BLaER1 treated with 17β-estradiol and CSF1 and Interleukin-3, amounts not matched to agents 10 nM and 100 nM (cell line): ENCODE measurements around the gene STAMBPL1.
"Not testable (repeated sequence)": the region's sequence is repeated elsewhere in the genome, so short reads cannot be mapped to it uniquely, and the experiment has no call there.

Source experiments
- H3K27ac ChIP-seq, 11 experiments: shearing (Covaris generic); formaldehyde crosslinking; 2 replicates each; pipeline ENCODE4 v1.8.1; 2022
- H3K27me3 ChIP-seq, 11 experiments: shearing (Covaris generic); formaldehyde crosslinking; 2 replicates each; pipeline ENCODE4 v1.8.1; 2022
- H3K36me3 ChIP-seq, 11 experiments: shearing (Covaris generic); formaldehyde crosslinking; 2 replicates each; pipeline ENCODE4 v1.8.1; 2022
- H3K4me1 ChIP-seq, 10 experiments: shearing (Covaris generic); formaldehyde crosslinking; 2 replicates each; pipeline ENCODE4 v1.8.1; 2022
- H3K4me2 ChIP-seq, 11 experiments: shearing (Covaris generic); formaldehyde crosslinking; 2 replicates each; pipeline ENCODE4 v1.8.1; 2022
- H3K4me3 ChIP-seq, 10 experiments: shearing (Covaris generic); formaldehyde crosslinking; 2 replicates each; pipeline ENCODE4 v1.8.1; 2022
- H3K9ac ChIP-seq, 11 experiments: shearing (Covaris generic); formaldehyde crosslinking; 2 replicates each; pipeline ENCODE4 v1.8.1; 2022
- H3K9me3 ChIP-seq, 11 experiments: shearing (Covaris generic); formaldehyde crosslinking; replicated peaks in 1 of 11; 2 replicates each; pipeline ENCODE4 v1.8.1; 2022
- H4K20me1 ChIP-seq, 11 experiments: shearing (Covaris generic); formaldehyde crosslinking; 2 replicates each; pipeline ENCODE4 v1.8.1; 2022
- Cebpa-rat ChIP-seq, 11 experiments: shearing (Covaris generic); IDR thresholded peaks; 2 replicates each; pipeline ENCODE4 v1.8.1; 2022

STAMBPL1 gene

GRCh38 chr10:88879534-88880281 lies at the start of gene STAMBPL1:
STAMBPL1 (plus strand) TSS chr10:88880245; CDS start chr10:88901709, 21,464 bp downstream.
- Histone ChIP-seq H3K4me3 (peak within 1 kb of the TSS; percentile 66 to 84 (median 78)), H3K9me3 (no peaks in the 10 kb centered on the region), H3K9ac (peak within 1 kb of the TSS; percentile 74 to 90 (median 82)), H4K20me1 (no peaks in the 10 kb centered on the region), H3K27me3 (no peaks in the 10 kb centered on the region), H3K4me2 (peak within 1 kb of the TSS; percentile 74 to 94 (median 88)), H3K27ac (peak within 1 kb of the TSS; percentile 75 to 87 (median 80)), H3K36me3 (no peaks in the 10 kb centered on the region), H3K4me1 (peaks cover 25 to 33% (median 27%) of the 10 kb centered on the region in 10 experiments)
- TF ChIP-seq Cebpa-rat (IDR thresholded peaks at IDR 0.05): no peak

- Histone ChIP-seq H4K20me1 (peaks cover 0 to 21% (median 0%) of the 10 kb centered on the region in 11 experiments; a peak in 2 of 22 replicates), H3K27me3 (peaks cover 0 to 14% (median 7%) of the 10 kb centered on the region in 11 experiments; a peak in 12 of 22 replicates), H3K4me2 (peak overlapping the region in 8 of 11 experiments; percentile 22 to 69 (median 42); a peak in 13 of 22 replicates), H3K9ac (no peak overlapping the region), H3K4me1 (peaks cover 6 to 38% (median 17%) of the 10 kb centered on the region in 10 experiments; a peak in 17 of 20 replicates), H3K4me3 (no peak overlapping the region), H3K36me3 (peaks cover 0 to 40% (median 0%) of the 10 kb centered on the region in 11 experiments; a peak in 4 of 22 replicates), H3K27ac (no peak overlapping the region), H3K9me3 (no peaks in the 10 kb centered on the region)
- no peak for TF ChIP-seq Cebpa-rat (IDR thresholded peaks at IDR 0.05)
Observed at GRCh38 chr10:88830643-88831268, 49.3 kb upstream of the STAMBPL1 start.

- H3K27me3 ChIP-seq: peaks cover 0 to 14% (median 7%) of the 10 kb centered on the region in 11 experiments; a peak in 12 of 22 replicates
- H3K9me3 ChIP-seq: no peaks in the 10 kb centered on the region
- H3K4me1 ChIP-seq: peaks cover 6 to 38% (median 21%) of the 10 kb centered on the region in 10 experiments; a peak in 17 of 20 replicates
- H4K20me1 ChIP-seq: peaks cover 0 to 21% (median 0%) of the 10 kb centered on the region in 11 experiments; a peak in 2 of 22 replicates
- no peak overlapping the region for H3K27ac ChIP-seq
- H3K4me2 ChIP-seq: no peak overlapping the region
- H3K4me3 ChIP-seq: no peak overlapping the region
- H3K9ac ChIP-seq: no peak overlapping the region
- H3K36me3 ChIP-seq: peaks cover 0 to 34% (median 0%) of the 10 kb centered on the region in 11 experiments; a peak in 4 of 22 replicates
- no peak for TF ChIP-seq Cebpa-rat (IDR thresholded peaks at IDR 0.05)
Observed at GRCh38 chr10:88831709-88832108, 48.3 kb upstream of the STAMBPL1 start.

- Histone ChIP-seq H3K27ac (no peak overlapping the region), H3K4me3 (no peak overlapping the region), H3K9ac (no peak overlapping the region), H3K36me3 (peaks cover 0 to 30% (median 0%) of the 10 kb centered on the region in 11 experiments; a peak in 4 of 22 replicates), H3K4me2 (no peak overlapping the region), H3K9me3 (no peaks in the 10 kb centered on the region), H4K20me1 (peaks cover 0 to 21% (median 0%) of the 10 kb centered on the region in 11 experiments; a peak in 2 of 22 replicates), H3K27me3 (peaks cover 0 to 14% (median 7%) of the 10 kb centered on the region in 11 experiments; a peak in 12 of 22 replicates), H3K4me1 (peaks cover 6 to 38% (median 22%) of the 10 kb centered on the region in 10 experiments; a peak in 17 of 20 replicates)
- TF ChIP-seq Cebpa-rat (IDR thresholded peaks at IDR 0.05): no peak
Observed at GRCh38 chr10:88832376-88832775, 47.7 kb upstream of the STAMBPL1 start.

- Histone ChIP-seq H3K27me3 (peaks cover 0 to 14% (median 7%) of the 10 kb centered on the region in 11 experiments; a peak in 12 of 22 replicates), H3K9ac (no peak overlapping the region), H3K4me3 (no peak overlapping the region), H3K27ac (no peak overlapping the region), H3K36me3 (peaks cover 0 to 30% (median 0%) of the 10 kb centered on the region in 11 experiments; a peak in 4 of 22 replicates), H3K4me2 (peak overlapping the region in 3 of 11 experiments; percentile 16 to 33 (median 28); a peak in 2 of 22 replicates), H3K4me1 (peaks cover 6 to 38% (median 22%) of the 10 kb centered on the region in 10 experiments; a peak in 17 of 20 replicates), H4K20me1 (peaks cover 0 to 21% (median 0%) of the 10 kb centered on the region in 11 experiments; a peak in 2 of 22 replicates), H3K9me3 (no peaks in the 10 kb centered on the region)
- TF ChIP-seq Cebpa-rat (IDR thresholded peaks at IDR 0.05): no peak
Observed at GRCh38 chr10:88833156-88833555, 46.9 kb upstream of the STAMBPL1 start.

GRCh38 chr10:88833723-88834122 lies 46.3 kb upstream of the STAMBPL1 start:
- Histone ChIP-seq H3K4me3 (no peak overlapping the region), H3K27ac (no peak overlapping the region), H3K9me3 (no peaks in the 10 kb centered on the region), H3K9ac (no peak overlapping the region), H3K27me3 (peaks cover 0 to 14% (median 7%) of the 10 kb centered on the region in 11 experiments; a peak in 12 of 22 replicates), H3K4me2 (peak overlapping the region in 7 of 11 experiments; percentile 3 to 52 (median 22); a peak in 7 of 22 replicates), H3K4me1 (peaks cover 6 to 35% (median 20%) of the 10 kb centered on the region in 10 experiments; a peak in 17 of 20 replicates), H4K20me1 (peaks cover 0 to 21% (median 0%) of the 10 kb centered on the region in 11 experiments; a peak in 2 of 22 replicates), H3K36me3 (peaks cover 0 to 24% (median 0%) of the 10 kb centered on the region in 11 experiments; a peak in 4 of 22 replicates)
- TF ChIP-seq Cebpa-rat (IDR thresholded peaks at IDR 0.05): no peak

GRCh38 chr10:88835096-88835909 lies 44.7 kb upstream of the STAMBPL1 start:
- no peaks in the 10 kb centered on the region for H3K9me3 ChIP-seq
- peak overlapping the region in 2 of 11 experiments; percentile 3; a peak in 1 of 22 replicates for H3K4me2 ChIP-seq
- H3K4me3 ChIP-seq: no peak overlapping the region
- H3K9ac ChIP-seq: no peak overlapping the region
- H3K36me3 ChIP-seq: peaks cover 0 to 15% (median 0%) of the 10 kb centered on the region in 11 experiments; a peak in 4 of 22 replicates
- peaks cover 0 to 21% (median 0%) of the 10 kb centered on the region in 11 experiments; a peak in 2 of 22 replicates for H4K20me1 ChIP-seq
- H3K4me1 ChIP-seq: peaks cover 6 to 41% (median 15%) of the 10 kb centered on the region in 10 experiments; a peak in 16 of 20 replicates
- no peak for TF ChIP-seq Cebpa-rat (IDR thresholded peaks at IDR 0.05)
- H3K27ac ChIP-seq: no peak overlapping the region
- H3K27me3 ChIP-seq: peaks cover 0 to 14% (median 7%) of the 10 kb centered on the region in 11 experiments; a peak in 12 of 22 replicates

- Histone ChIP-seq H4K20me1 (peaks cover 0 to 21% (median 0%) of the 10 kb centered on the region in 11 experiments; a peak in 2 of 22 replicates), H3K36me3 (peaks cover 0 to 11% (median 0%) of the 10 kb centered on the region in 11 experiments; a peak in 4 of 22 replicates), H3K9ac (no peak overlapping the region), H3K9me3 (no peaks in the 10 kb centered on the region), H3K27ac (no peak overlapping the region), H3K4me3 (no peak overlapping the region), H3K4me2 (no peak overlapping the region), H3K4me1 (peaks cover 5 to 42% (median 10%) of the 10 kb centered on the region in 10 experiments; a peak in 16 of 20 replicates), H3K27me3 (peaks cover 0 to 9% (median 3%) of the 10 kb centered on the region in 11 experiments; a peak in 11 of 22 replicates)
- no peak for TF ChIP-seq Cebpa-rat (IDR thresholded peaks at IDR 0.05)
Observed at GRCh38 chr10:88835910-88836221, 44.2 kb upstream of the STAMBPL1 start.

GRCh38 chr10:88837632-88838031 lies 42.4 kb upstream of the STAMBPL1 start:
- Histone ChIP-seq H3K4me2 (0 out of 22 replicates have a peak overlapping the region, but pooled peaks of 1 of the 11 experiments have one; percentile 9), H3K4me1 (peaks cover 5 to 51% (median 7%) of the 10 kb centered on the region in 10 experiments; a peak in 11 of 20 replicates), H4K20me1 (peaks cover 0 to 19% (median 0%) of the 10 kb centered on the region in 11 experiments; a peak in 2 of 22 replicates)
- not testable (repeated sequence) for H3K36me3 ChIP-seq, H3K4me3 ChIP-seq, H3K27me3 ChIP-seq, H3K9me3 ChIP-seq, H3K9ac ChIP-seq, H3K27ac ChIP-seq
